ENCODE measurements around the gene GALNT15. TPM values are rescaled to one million over a fixed set of nuclear protein-coding genes. Genes with fewer than 3 reads are reported as not detected.

The GALNT15 gene
- polyA plus RNA-seq, 1 of the 3 experiments (the other 2 are of a cell fraction) = 4.7 TPM

DNA sequence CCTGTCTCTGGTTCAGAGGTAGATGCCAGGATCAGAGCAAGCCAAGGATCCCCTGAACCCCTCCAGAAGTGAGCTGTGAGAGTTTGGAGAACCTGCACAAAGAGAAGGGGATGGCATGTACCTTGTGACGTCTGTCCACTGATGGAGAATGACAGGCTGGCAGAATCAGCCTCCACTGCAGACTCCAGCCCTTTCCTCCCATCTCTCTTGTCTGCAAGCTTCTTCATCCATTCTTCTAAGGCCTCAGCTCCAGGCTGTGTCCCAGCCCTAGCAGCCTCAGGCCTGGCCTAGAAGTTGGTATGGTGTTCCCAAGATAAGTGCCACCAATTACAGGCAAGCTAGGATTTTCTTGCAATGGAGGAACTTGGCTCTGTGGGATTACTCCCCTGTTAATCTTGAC, 8.6 kb downstream of the GALNT15 start:
- H3K27me3 ChIP-seq (ENCODE audit: insufficient read depth) = no peaks in the 10 kb centered on the region
- TF ChIP-seq CHD2 (IDR thresholded peaks at IDR 0.05; ENCODE audit: low read length, partially characterized antibody) (no peak), PBX3 (IDR thresholded peaks at IDR 0.05) (no peak), RAD21 (IDR thresholded peaks at IDR 0.05; ENCODE audit: low read length) (no peak), NFIC (IDR thresholded peaks at IDR 0.05; ENCODE audit: borderline replicate concordance) (no peak), GATA2 (CRISPR knock-in tag; IDR thresholded peaks at IDR 0.05) (no peak), FOSL2 (IDR thresholded peaks at IDR 0.05; ENCODE audit: borderline replicate concordance, low read depth) (no peak), SMC3 (IDR thresholded peaks at IDR 0.05; ENCODE audit: low read depth, low read length) (no peak), IRF3 (IDR thresholded peaks at IDR 0.05; ENCODE audit: low read depth, low read length) (no peak)
- peak overlapping the region; percentile 17; the same call in 1 of the 2 replicates for H3K4me2 ChIP-seq
- H3K79me2 ChIP-seq (ENCODE audit: insufficient read depth) = 0 out of 2 replicates have a peak, but pooled peaks cover 5% of the 10 kb centered on the region
- ChIA-PET CTCF (interaction anchor here (0.9 to 1.2 kb wide), 5 partner anchors 9 to 368 kb away, joined by 3 to 5 read pairs (median 3); no protein-coding TSS in a partner anchor), POLR2A (no interaction called here)
- WGBS (ENCODE audit: low lambda C conversion rate) = 100% methylated on average over 1 of the region's 1 CpG
- H3K9me3 ChIP-seq = no peaks in the 10 kb centered on the region
- H4K20me1 ChIP-seq (ENCODE audit: insufficient read depth) = no peaks in the 10 kb centered on the region
- H3K36me3 ChIP-seq (replicated peaks in 1 of 2; ENCODE audit: control insufficient read depth in 1 of 2, insufficient read depth in 2 of 2, low read length in 1 of 2) = no peaks in the 10 kb centered on the region
- peaks cover 10% of the 10 kb centered on the region for H3F3A ChIP-seq (replicated peaks; ENCODE audit: insufficient read depth)
- peaks cover 0 to 24% of the 10 kb centered on the region in 2 experiments; a peak in 3 of 4 replicates for H3K4me1 ChIP-seq (ENCODE audit: control insufficient read depth in 1 of 2, insufficient read depth in 2 of 2, low read depth in 1 of 2, low read length in 1 of 2)
- DNase-seq = no peak
- H3K4me3 ChIP-seq (ENCODE audit: low read depth in 2 of 2, low read length in 1 of 2) = no peak overlapping the region
- H3K27ac ChIP-seq (ENCODE audit: low read depth in 2 of 2, low read length in 1 of 2) = peak overlapping the region in 1 of 2 experiments; percentile 73; a peak in 2 of 4 replicates
- no peaks in the 10 kb centered on the region for H3K9me2 ChIP-seq
- H3K9ac ChIP-seq = peak overlapping the region; percentile 21; the same call in 1 of the 2 replicates
- no peak overlapping the region for H2AFZ ChIP-seq (ENCODE audit: low read depth)

DNA sequence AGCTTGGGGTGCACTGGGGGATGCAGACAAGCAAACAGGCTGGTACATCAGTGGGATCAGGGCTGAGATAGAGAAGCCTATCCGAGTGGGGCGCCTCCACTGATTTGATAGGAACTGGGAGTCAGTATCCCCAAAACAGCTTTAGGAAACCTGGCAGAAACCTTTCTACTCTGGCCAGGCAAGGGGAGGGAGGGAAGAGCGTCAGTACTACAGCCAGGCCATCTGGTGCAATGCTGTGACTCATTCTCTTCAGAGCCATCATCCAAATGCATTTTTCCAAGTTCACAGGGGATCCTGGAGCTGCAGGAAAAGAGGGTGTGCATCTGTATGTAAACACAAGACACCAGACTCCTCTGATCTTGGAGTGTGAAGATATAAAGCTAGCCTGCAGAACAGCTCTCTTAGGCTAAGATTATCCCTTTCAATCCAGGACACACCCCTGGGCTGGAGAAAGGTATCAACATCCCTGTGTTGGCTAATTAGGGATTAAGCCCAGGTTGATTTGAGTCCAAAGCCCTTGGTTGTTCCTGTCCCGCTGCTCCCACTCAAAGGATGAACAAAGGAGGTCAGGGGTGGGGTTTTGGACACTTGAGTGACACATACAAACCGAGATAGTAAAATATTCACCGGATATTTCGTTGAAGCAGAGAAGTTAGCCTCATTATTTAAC, 9.3 kb downstream of the GALNT15 start:
- TF ChIP-seq TEAD4 (IDR thresholded peaks at IDR 0.05; ENCODE audit: borderline replicate concordance, insufficient read depth) (no peak), FOSL2 (IDR thresholded peaks at IDR 0.05; ENCODE audit: borderline replicate concordance, low read depth) (peak; percentile 89), TCF12 (IDR thresholded peaks at IDR 0.05) (peak; percentile 92), MXI1 (IDR thresholded peaks at IDR 0.05; ENCODE audit: low read depth, low read length) (no peak), TAF1 (IDR thresholded peaks at IDR 0.05; ENCODE audit: borderline replicate concordance, low read depth, low read length) (no peak), PBX3 (IDR thresholded peaks at IDR 0.05) (peak; percentile 43; the same call in 1 of the 2 replicates), MAX (IDR thresholded peaks at IDR 0.05; ENCODE audit: low read depth) (peak; percentile 36; the same call in 1 of the 2 replicates), JUND (IDR thresholded peaks at IDR 0.05) (peak; percentile 81), POLR2AphosphoS5 (IDR thresholded peaks at IDR 0.05; ENCODE audit: low read depth, low read length) (peak; percentile 21; the same call in 1 of the 2 replicates), EP300 (IDR thresholded peaks at IDR 0.05; ENCODE audit: borderline replicate concordance in 1 of 2, low read depth in 1 of 2, low read length in 1 of 2) (peak in 1 of 2 experiments; percentile 20; a peak in 1 of 4 replicates), NFIC (IDR thresholded peaks at IDR 0.05; ENCODE audit: borderline replicate concordance) (peak; percentile 63), SIN3A (IDR thresholded peaks at IDR 0.05; ENCODE audit: borderline replicate concordance, low read depth, low read length) (0 out of 2 replicates have a peak, but pooled peaks have one; percentile 51), IRF3 (IDR thresholded peaks at IDR 0.05; ENCODE audit: low read depth, low read length) (no peak)
- DNase-seq = no peak
- no peaks in the 10 kb centered on the region for H3K9me3 ChIP-seq
- 0 out of 2 replicates have a peak, but pooled peaks cover 5% of the 10 kb centered on the region for H3K79me2 ChIP-seq (ENCODE audit: insufficient read depth)
- peaks cover 10% of the 10 kb centered on the region for H3F3A ChIP-seq (replicated peaks; ENCODE audit: insufficient read depth)
- CTCF ChIA-PET = interaction anchor here (0.9 to 1.4 kb wide), 3 partner anchors 134 to 369 kb away, joined by 3 read pairs; no protein-coding TSS in a partner anchor
- H2AFZ ChIP-seq (ENCODE audit: low read depth) = no peak overlapping the region
- H3K9me2 ChIP-seq = no peaks in the 10 kb centered on the region
- H3K27me3 ChIP-seq (ENCODE audit: insufficient read depth) = no peaks in the 10 kb centered on the region
- H3K36me3 ChIP-seq (replicated peaks in 1 of 2; ENCODE audit: control insufficient read depth in 1 of 2, insufficient read depth in 2 of 2, low read length in 1 of 2) = no peaks in the 10 kb centered on the region
- no peaks in the 10 kb centered on the region for H4K20me1 ChIP-seq (ENCODE audit: insufficient read depth)
- no peak overlapping the region for H3K4me3 ChIP-seq (ENCODE audit: low read depth in 2 of 2, low read length in 1 of 2)
- H3K4me1 ChIP-seq (ENCODE audit: control insufficient read depth in 1 of 2, insufficient read depth in 2 of 2, low read depth in 1 of 2, low read length in 1 of 2) = peaks cover 0 to 24% of the 10 kb centered on the region in 2 experiments; a peak in 2 of 4 replicates
- POLR2A ChIA-PET = no interaction called here
- H3K4me2 ChIP-seq = peak overlapping the region; percentile 17; the same call in 1 of the 2 replicates
- H3K27ac ChIP-seq (ENCODE audit: low read depth in 2 of 2, low read length in 1 of 2) = peak overlapping the region in 1 of 2 experiments; percentile 73; a peak in 2 of 4 replicates
- 61% methylated on average over 6 of the region's 7 CpGs for WGBS (ENCODE audit: low lambda C conversion rate)
- H3K9ac ChIP-seq = peak overlapping the region; percentile 21; the same call in 1 of the 2 replicates
